Epithelial cell of esophagus (primary cell): Measurements from ENCODE around the gene MAU2.
"Not testable (repeated sequence)": the region's sequence is repeated elsewhere in the genome, so short reads cannot be mapped to it uniquely, and the experiment has no call there.

Experiments
- DNase-seq: peaks from one replicate; pipeline ENCODE4 v3.0.0; 2010; ENCODE audit warnings: low read depth
- H3K4me3 ChIP-seq: 2 replicates; pipeline ENCODE4 v1.5.1; 2011; ENCODE audit warnings: mild to moderate bottlenecking, low read length, control low read depth
- CTCF ChIP-seq: IDR thresholded peaks from 2 replicates; pipeline ENCODE4 v1.5.1; 2011; ENCODE audit warnings: low read depth, mild to moderate bottlenecking, low read length, control low read depth, inconsistent platforms; ENCODE audit not compliant: insufficient read depth; ENCODE audit errors: missing control alignments

MAU2 gene

GRCh38 chr19:19362075-19362474, 41.4 kb downstream of the MAU2 start:
- TF ChIP-seq CTCF: no peak
- no peak overlapping the region for H3K4me3 ChIP-seq
- no peak for DNase-seq

DNA sequence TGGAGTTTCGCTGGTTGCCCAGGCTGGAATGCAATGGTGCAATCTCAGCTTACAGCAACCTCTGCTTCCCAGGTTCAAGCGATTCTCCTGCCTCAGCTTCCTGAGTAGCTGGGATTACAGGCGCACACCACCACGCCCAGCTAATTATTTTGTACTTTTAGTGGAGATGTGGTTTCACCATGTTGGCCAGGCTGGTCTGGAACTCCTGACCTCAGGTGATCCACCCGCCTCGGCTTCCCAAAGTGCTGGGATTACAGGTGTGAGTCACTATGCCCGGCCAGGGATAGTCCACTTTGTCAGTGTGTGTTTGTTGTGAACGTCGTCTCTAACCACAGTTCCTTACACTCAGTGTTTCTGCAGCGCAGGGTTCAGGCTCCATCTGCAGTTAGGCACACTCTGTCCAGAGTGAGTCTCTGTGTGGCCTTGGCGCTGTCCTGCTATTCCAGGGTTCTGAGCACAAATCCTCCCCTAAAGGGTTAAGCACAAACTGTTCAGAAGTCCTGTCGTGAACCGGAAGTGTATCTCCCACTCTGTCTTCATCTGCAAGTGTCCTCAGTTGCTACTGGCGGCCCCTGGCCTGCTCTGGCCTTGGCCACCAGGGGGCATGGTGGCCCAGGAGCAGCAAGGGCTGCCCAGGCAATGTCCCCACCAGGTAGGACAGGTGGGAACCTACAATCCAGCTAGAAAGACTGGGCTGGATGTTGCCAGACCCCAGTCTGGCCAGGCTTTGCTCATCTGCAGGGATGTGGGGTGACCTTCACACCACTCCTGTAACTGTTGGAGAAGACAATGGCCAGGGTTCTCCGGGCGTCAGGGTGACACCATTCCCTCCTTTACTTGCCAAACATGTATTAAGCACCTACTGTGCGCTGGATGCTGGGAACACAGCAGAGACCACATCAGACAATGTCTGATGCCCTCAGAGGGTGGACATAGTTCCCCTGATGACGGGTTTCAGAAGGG, 46.1 kb downstream of the MAU2 start:
- peak; percentile 84 for DNase-seq
- H3K4me3 ChIP-seq: no peak overlapping the region
- TF ChIP-seq CTCF: peak; percentile 97

GRCh38 chr19:19368087-19368486, 47.5 kb downstream of the MAU2 start:
- DNase-seq: no peak
- no peak for TF ChIP-seq CTCF
- no peak overlapping the region for H3K4me3 ChIP-seq

GRCh38 chr19:19371059-19371458, 50.4 kb downstream of the MAU2 start:
- no peak overlapping the region for H3K4me3 ChIP-seq
- no peak for TF ChIP-seq CTCF
- peak; percentile 19 for DNase-seq

- TF ChIP-seq CTCF: no peak
- H3K4me3 ChIP-seq: no peak overlapping the region
- peak; percentile 43 for DNase-seq
These were observed 52.2 kb downstream of the MAU2 start for GRCh38 chr19:19372656-19373416.

DNA sequence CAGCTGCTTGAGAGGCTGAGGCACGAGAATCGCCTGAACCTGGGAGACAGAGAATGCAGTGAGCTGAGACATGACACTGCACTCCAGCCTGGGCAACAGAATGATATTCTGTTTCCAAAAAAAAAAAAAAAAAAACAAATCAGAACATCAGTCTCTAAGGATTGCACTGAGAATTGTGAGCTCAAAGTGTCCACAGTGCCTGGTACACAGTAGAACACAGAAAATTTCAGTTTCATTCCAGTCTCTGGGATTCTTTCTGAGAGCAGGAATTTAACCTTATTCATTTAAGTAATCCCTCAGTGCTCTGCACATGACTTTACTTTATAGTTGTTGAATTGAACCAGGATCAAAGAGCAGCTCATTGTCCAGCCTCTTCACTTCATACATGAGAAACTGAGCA, 58.9 kb downstream of the MAU2 start:
- DNase-seq: no peak
- no peak overlapping the region for H3K4me3 ChIP-seq
- no peak for TF ChIP-seq CTCF

DNA sequence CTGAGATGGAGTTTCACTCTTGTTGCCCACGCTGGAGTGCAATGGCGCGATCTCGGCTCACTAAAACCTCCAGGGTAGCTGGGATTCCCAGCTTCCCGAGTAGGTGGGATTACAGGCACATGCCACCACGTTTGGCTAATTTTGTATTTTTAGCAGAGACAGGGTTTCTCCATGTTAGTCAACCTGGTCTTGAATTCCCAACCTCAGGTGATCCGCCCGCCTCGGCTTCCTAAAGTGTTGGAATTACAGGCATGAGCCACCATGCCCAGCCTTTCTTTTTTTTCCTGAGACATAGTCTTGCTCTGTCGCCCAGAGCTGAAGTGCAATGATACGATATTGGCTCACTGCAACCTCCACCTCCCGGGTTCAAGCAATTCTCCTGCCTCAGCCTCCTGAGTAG, 59.7 kb downstream of the MAU2 start:
- not testable (repeated sequence) for DNase-seq, H3K4me3 ChIP-seq
